ENCODE results near the gene CCDC18.

CCDC18 gene

GRCh38 chr1:93252598-93252997, 72.1 kb downstream of the CCDC18 start:
- no peak overlapping the region for H3K14ac ChIP-seq (ENCODE audit: low read length)
- no CpG with 5 or more reads among the region's 2 CpGs for WGBS, 2 donors (ENCODE audit: extremely low coverage in 2 of 2, insufficient read length in 2 of 2, insufficient replicate concordance in 1 of 2)
- H3K4me2 ChIP-seq (ENCODE audit: insufficient read depth, low read length, poor library complexity, severe bottlenecking) = no peak overlapping the region
- H2BK15ac ChIP-seq (ENCODE audit: low read length) = no peak overlapping the region
- no peak overlapping the region for H3K9ac ChIP-seq (ENCODE audit: low read depth, low read length, poor library complexity)
- H2BK12ac ChIP-seq (ENCODE audit: low read length) = no peak overlapping the region
- H3K79me1 ChIP-seq (ENCODE audit: low read depth, low read length) = no peaks in the 10 kb centered on the region
- H3K27me3 ChIP-seq (ENCODE audit: control insufficient read depth in 3 of 3, insufficient read depth in 3 of 3, low read depth in 1 of 3, low read length in 3 of 3) = no peaks in the 10 kb centered on the region
- H4K91ac ChIP-seq (ENCODE audit: low read depth, low read length, poor library complexity) = no peak overlapping the region
- H2AK5ac ChIP-seq (ENCODE audit: low read depth, low read length) = no peak overlapping the region
- DNase-seq (ENCODE audit: low spot score) = no peak
- H3K9me3 ChIP-seq (replicated peaks in 1 of 2; ENCODE audit: control insufficient read depth in 2 of 2, insufficient read depth in 1 of 2, low read depth in 1 of 2, low read length in 2 of 2) = peaks cover 0 to 9% of the 10 kb centered on the region in 2 donors
- H2BK120ac ChIP-seq (ENCODE audit: low read depth, low read length) = no peak overlapping the region
- H3K18ac ChIP-seq (ENCODE audit: low read length) = peak overlapping the region; percentile 19
- no peak overlapping the region for H3K4ac ChIP-seq (ENCODE audit: low read length)
- no peak overlapping the region for H3K4me3 ChIP-seq (ENCODE audit: low read length in 2 of 2)
- no peak overlapping the region for H2BK5ac ChIP-seq (ENCODE audit: low read length)
- H3K23ac ChIP-seq (ENCODE audit: low read depth, low read length, poor library complexity) = no peak overlapping the region
- no peak overlapping the region for H3K27ac ChIP-seq (replicated peaks; ENCODE audit: low read length)
- no peak overlapping the region for H2AFZ ChIP-seq (ENCODE audit: low read length)
- H4K8ac ChIP-seq (ENCODE audit: low read depth, low read length) = no peak overlapping the region
- no peaks in the 10 kb centered on the region for H3K4me1 ChIP-seq (ENCODE audit: control insufficient read depth in 2 of 2, insufficient read depth in 1 of 2, low read depth in 1 of 2, low read length in 2 of 2)
- peaks cover 1 to 33% of the 10 kb centered on the region in 2 donors for H3K36me3 ChIP-seq (replicated peaks in 1 of 2; ENCODE audit: control insufficient read depth in 2 of 2, insufficient read depth in 2 of 2, low read length in 2 of 2)

- no peak overlapping the region for H2BK12ac ChIP-seq (ENCODE audit: low read length)
- no peak overlapping the region for H3K4me3 ChIP-seq (ENCODE audit: low read length in 2 of 2)
- H3K27ac ChIP-seq (replicated peaks; ENCODE audit: low read length) = no peak overlapping the region
- WGBS, 2 donors (ENCODE audit: extremely low coverage in 2 of 2, insufficient read length in 2 of 2, insufficient replicate concordance in 1 of 2) = no CpG with 5 or more reads among the region's 3 CpGs
- H4K91ac ChIP-seq (ENCODE audit: low read depth, low read length, poor library complexity) = no peak overlapping the region
- H2BK15ac ChIP-seq (ENCODE audit: low read length) = no peak overlapping the region
- H3K79me1 ChIP-seq (ENCODE audit: low read depth, low read length) = no peaks in the 10 kb centered on the region
- H3K4me2 ChIP-seq (ENCODE audit: insufficient read depth, low read length, poor library complexity, severe bottlenecking) = no peak overlapping the region
- H3K4me1 ChIP-seq (ENCODE audit: control insufficient read depth in 2 of 2, insufficient read depth in 1 of 2, low read depth in 1 of 2, low read length in 2 of 2) = no peaks in the 10 kb centered on the region
- no peak overlapping the region for H3K23ac ChIP-seq (ENCODE audit: low read depth, low read length, poor library complexity)
- H3K36me3 ChIP-seq (replicated peaks in 1 of 2; ENCODE audit: control insufficient read depth in 2 of 2, insufficient read depth in 2 of 2, low read length in 2 of 2) = peaks cover 1 to 36% of the 10 kb centered on the region in 2 donors
- H2AFZ ChIP-seq (ENCODE audit: low read length) = no peak overlapping the region
- peaks cover 0 to 9% of the 10 kb centered on the region in 2 donors for H3K9me3 ChIP-seq (replicated peaks in 1 of 2; ENCODE audit: control insufficient read depth in 2 of 2, insufficient read depth in 1 of 2, low read depth in 1 of 2, low read length in 2 of 2)
- no peak overlapping the region for H3K14ac ChIP-seq (ENCODE audit: low read length)
- H3K4ac ChIP-seq (ENCODE audit: low read length) = no peak overlapping the region
- no peak overlapping the region for H4K8ac ChIP-seq (ENCODE audit: low read depth, low read length)
- no peak overlapping the region for H2BK120ac ChIP-seq (ENCODE audit: low read depth, low read length)
- H3K9ac ChIP-seq (ENCODE audit: low read depth, low read length, poor library complexity) = no peak overlapping the region
- no peak overlapping the region for H3K18ac ChIP-seq (ENCODE audit: low read length)
- no peak for DNase-seq (ENCODE audit: low spot score)
- H2AK5ac ChIP-seq (ENCODE audit: low read depth, low read length) = no peak overlapping the region
- H2BK5ac ChIP-seq (ENCODE audit: low read length) = no peak overlapping the region
- no peaks in the 10 kb centered on the region for H3K27me3 ChIP-seq (ENCODE audit: control insufficient read depth in 3 of 3, insufficient read depth in 3 of 3, low read depth in 1 of 3, low read length in 3 of 3)
Measured at GRCh38 chr1:93253516-93253915, 73.0 kb downstream of the CCDC18 start.

- no peaks in the 10 kb centered on the region for H3K27me3 ChIP-seq (ENCODE audit: control insufficient read depth in 3 of 3, insufficient read depth in 3 of 3, low read depth in 1 of 3, low read length in 3 of 3)
Measured at GRCh38 chr1:93255222-93256079, 74.9 kb downstream of the CCDC18 start.

GRCh38 chr1:93256433-93256832, 75.9 kb downstream of the CCDC18 start:
- Histone ChIP-seq H3K14ac (ENCODE audit: low read length) (no peak overlapping the region), H3K23ac (ENCODE audit: low read depth, low read length, poor library complexity) (no peak overlapping the region), H3K4me2 (ENCODE audit: insufficient read depth, low read length, poor library complexity, severe bottlenecking) (no peak overlapping the region), H3K18ac (ENCODE audit: low read length) (no peak overlapping the region), H4K91ac (ENCODE audit: low read depth, low read length, poor library complexity) (no peak overlapping the region), H2BK5ac (ENCODE audit: low read length) (no peak overlapping the region), H2BK12ac (ENCODE audit: low read length) (no peak overlapping the region), H2AFZ (ENCODE audit: low read length) (no peak overlapping the region), H3K4me3 (ENCODE audit: low read length in 2 of 2) (no peak overlapping the region), H3K36me3 (replicated peaks in 1 of 2; ENCODE audit: control insufficient read depth in 2 of 2, insufficient read depth in 2 of 2, low read length in 2 of 2) (peaks cover 1 to 55% of the 10 kb centered on the region in 2 donors), H3K9me3 (replicated peaks in 1 of 2; ENCODE audit: control insufficient read depth in 2 of 2, insufficient read depth in 1 of 2, low read depth in 1 of 2, low read length in 2 of 2) (peaks cover 0 to 13% of the 10 kb centered on the region in 2 donors), H4K8ac (ENCODE audit: low read depth, low read length) (no peak overlapping the region), H3K27ac (replicated peaks; ENCODE audit: low read length) (no peak overlapping the region), H3K4ac (ENCODE audit: low read length) (no peak overlapping the region), H2AK5ac (ENCODE audit: low read depth, low read length) (no peak overlapping the region), H3K4me1 (ENCODE audit: control insufficient read depth in 2 of 2, insufficient read depth in 1 of 2, low read depth in 1 of 2, low read length in 2 of 2) (no peaks in the 10 kb centered on the region), H3K9ac (ENCODE audit: low read depth, low read length, poor library complexity) (no peak overlapping the region), H3K79me1 (ENCODE audit: low read depth, low read length) (no peaks in the 10 kb centered on the region), H2BK15ac (ENCODE audit: low read length) (no peak overlapping the region), H2BK120ac (ENCODE audit: low read depth, low read length) (no peak overlapping the region), H3K27me3 (ENCODE audit: control insufficient read depth in 3 of 3, insufficient read depth in 3 of 3, low read depth in 1 of 3, low read length in 3 of 3) (no peaks in the 10 kb centered on the region)
- DNase-seq (ENCODE audit: low spot score) = no peak
- WGBS, 2 donors (ENCODE audit: extremely low coverage in 2 of 2, insufficient read length in 2 of 2, insufficient replicate concordance in 1 of 2) = no CpG with 5 or more reads among the region's 2 CpGs

More at GRCh38 chr1:93255222-93256079, 74.9 kb downstream of the CCDC18 start:
- Histone ChIP-seq H2AK5ac (ENCODE audit: low read depth, low read length) (no peak overlapping the region), H3K36me3 (replicated peaks in 1 of 2; ENCODE audit: control insufficient read depth in 2 of 2, insufficient read depth in 2 of 2, low read length in 2 of 2) (peaks cover 1 to 52% of the 10 kb centered on the region in 2 donors), H2BK12ac (ENCODE audit: low read length) (no peak overlapping the region), H2BK120ac (ENCODE audit: low read depth, low read length) (no peak overlapping the region), H3K4me3 (ENCODE audit: low read length in 2 of 2) (no peak overlapping the region), H2BK5ac (ENCODE audit: low read length) (no peak overlapping the region), H4K91ac (ENCODE audit: low read depth, low read length, poor library complexity) (no peak overlapping the region), H3K4me2 (ENCODE audit: insufficient read depth, low read length, poor library complexity, severe bottlenecking) (no peak overlapping the region), H3K4ac (ENCODE audit: low read length) (no peak overlapping the region), H3K27ac (replicated peaks; ENCODE audit: low read length) (no peak overlapping the region), H3K9ac (ENCODE audit: low read depth, low read length, poor library complexity) (no peak overlapping the region), H3K4me1 (ENCODE audit: control insufficient read depth in 2 of 2, insufficient read depth in 1 of 2, low read depth in 1 of 2, low read length in 2 of 2) (no peaks in the 10 kb centered on the region), H3K18ac (ENCODE audit: low read length) (no peak overlapping the region), H2AFZ (ENCODE audit: low read length) (no peak overlapping the region), H3K79me1 (ENCODE audit: low read depth, low read length) (no peaks in the 10 kb centered on the region), H3K23ac (ENCODE audit: low read depth, low read length, poor library complexity) (no peak overlapping the region), H3K9me3 (replicated peaks in 1 of 2; ENCODE audit: control insufficient read depth in 2 of 2, insufficient read depth in 1 of 2, low read depth in 1 of 2, low read length in 2 of 2) (peaks cover 0 to 9% of the 10 kb centered on the region in 2 donors), H3K14ac (ENCODE audit: low read length) (no peak overlapping the region), H4K8ac (ENCODE audit: low read depth, low read length) (no peak overlapping the region), H2BK15ac (ENCODE audit: low read length) (no peak overlapping the region)
- no peak for DNase-seq (ENCODE audit: low spot score)
- WGBS, 2 donors (ENCODE audit: extremely low coverage in 2 of 2, insufficient read length in 2 of 2, insufficient replicate concordance in 1 of 2) = no CpG with 5 or more reads among the region's 8 CpGs
